GM12878 (cell line): ENCODE results near the gene MXI1. TPM values are rescaled to one million over a fixed set of nuclear protein-coding genes. Genes with fewer than 3 reads are reported as not detected.

ENCODE experiments used
- ASH2L ChIP-seq: fragments of 300-600, 200-600 bp; sonication (generic); IDR thresholded peaks from 2 replicates; pipeline ENCODE4 v1.6.1; 2017; ENCODE audit warnings: low read depth, mild to moderate bottlenecking, borderline replicate concordance
- ATF7 ChIP-seq: fragments of 450-650 bp; IDR thresholded peaks from 2 replicates; pipeline ENCODE4 v1.6.1; 2016; ENCODE audit warnings: low read depth, mild to moderate bottlenecking
- BMI1 ChIP-seq: fragments of 450-650 bp; IDR thresholded peaks from 2 replicates; pipeline ENCODE4 v1.6.1; 2016; ENCODE audit warnings: mild to moderate bottlenecking, moderate library complexity, borderline replicate concordance
- IKZF2 ChIP-seq, 2 experiments: fragments of 450-650 bp; IDR thresholded peaks; 2 replicates each; pipeline ENCODE4 v1.6.1; 2017; ENCODE audit warnings: mild to moderate bottlenecking in 2 of 2, moderate library complexity in 2 of 2
- RCOR1 ChIP-seq: conservative IDR thresholded peaks from 2 replicates; pipeline ENCODE4 v1.6.1; 2012; ENCODE audit warnings: low read depth, low read length, improper control_type of control experiment
- SIX5 ChIP-seq: IDR thresholded peaks from 2 replicates; pipeline ENCODE4 v1.6.1; 2011; ENCODE audit warnings: mild to moderate bottlenecking, low read depth, low read length, moderate library complexity; ENCODE audit not compliant: severe bottlenecking
- SMARCA5 ChIP-seq: fragments of 450-650 bp; IDR thresholded peaks from 2 replicates; pipeline ENCODE4 v1.6.1; 2017; ENCODE audit warnings: mild to moderate bottlenecking
- SMC3 ChIP-seq: IDR thresholded peaks from 2 replicates; pipeline ENCODE4 v1.6.1; 2011; ENCODE audit warnings: low read length, improper control_type of control experiment, borderline replicate concordance
- SPI1 ChIP-seq: IDR thresholded peaks from 2 replicates; pipeline ENCODE4 v1.6.1; 2011; ENCODE audit warnings: low read depth, mild to moderate bottlenecking, low read length, moderate library complexity, borderline replicate concordance; ENCODE audit not compliant: insufficient read depth
- TARDBP ChIP-seq: IDR thresholded peaks from 2 replicates; pipeline ENCODE4 v1.6.1; 2016; ENCODE audit warnings: borderline replicate concordance
- WRNIP1 ChIP-seq: IDR thresholded peaks from 2 replicates; pipeline ENCODE4 v1.6.1; 2011; ENCODE audit warnings: low read depth, low read length, improper control_type of control experiment, borderline replicate concordance
- polyA plus RNA-seq, 11 experiments: library from polyadenylated mRNA; depleted of rRNA in 4 of 11; unstranded in 6 of 11; stranded (reverse) in 5 of 11; fragments of >200 nt; fragmentation: Nextera tagmentation in 4 of 11; fragmentation: Illumina TruSeq in 1 of 11; extraction: Ambion mirVana in 4 of 11; extraction: Trizol in 1 of 11; gene quantifications; 1 replicate in 1 of 11; 2 replicates in 10 of 11; pipeline versions ENCODE4 v1.2.1 to v1.2.3, GENCODE V29; 2011 to 2016; ENCODE audit warnings: inconsistent platforms in 2 of 11, missing spikeins in 2 of 11, low read depth in 1 of 11
- total RNA-seq, 4 experiments: library from RNA; depleted of rRNA in 3 of 4; stranded (reverse); fragments of >200 nt in 3 of 4; fragmentation: Illumina TruSeq in 1 of 4; extraction: Trizol in 1 of 4; gene quantifications; 2 replicates each; pipeline versions ENCODE4 v1.2.1 to v1.2.3, GENCODE V29; 2013 to 2021
- TF ChIP-seq, protein P1 (sequence below): fragments of 450-650 bp; formaldehyde crosslinking; IDR thresholded peaks from 2 replicates; pipeline ENCODE4 v1.4.0; 2022; ENCODE audit warnings: mild to moderate bottlenecking, moderate library complexity
- TF ChIP-seq, protein P2 (sequence below): IDR thresholded peaks from 2 replicates; pipeline ENCODE4 v1.6.1; 2012; ENCODE audit warnings: mild to moderate bottlenecking, low read depth, low read length
- TF ChIP-seq, protein P3 (sequence below): IDR thresholded peaks from 2 replicates; pipeline ENCODE4 v1.6.1; 2011; ENCODE audit warnings: borderline replicate concordance, low read depth, mild to moderate bottlenecking, moderate library complexity, low read length; ENCODE audit not compliant: insufficient read depth, poor library complexity, severe bottlenecking
- TF ChIP-seq, protein P4 (sequence below): fragments of 450-650 bp; IDR thresholded peaks from 2 replicates; pipeline ENCODE4 v1.6.1; 2017; ENCODE audit warnings: low read depth, mild to moderate bottlenecking, moderate library complexity
- TF ChIP-seq, protein P5 (sequence below): fragments of 450-650 bp; IDR thresholded peaks from 2 replicates; pipeline ENCODE4 v1.6.1; 2018; ENCODE audit warnings: borderline replicate concordance, mild to moderate bottlenecking; ENCODE audit not compliant: partially characterized antibody

Gene MXI1
- total and polyA plus RNA-seq, 10 of the 15 experiments (the other 5 are each of a cell fraction or from before 2014, with no cell fraction given), result 0.23 to 8.0 (median 0.41) TPM

DNA sequence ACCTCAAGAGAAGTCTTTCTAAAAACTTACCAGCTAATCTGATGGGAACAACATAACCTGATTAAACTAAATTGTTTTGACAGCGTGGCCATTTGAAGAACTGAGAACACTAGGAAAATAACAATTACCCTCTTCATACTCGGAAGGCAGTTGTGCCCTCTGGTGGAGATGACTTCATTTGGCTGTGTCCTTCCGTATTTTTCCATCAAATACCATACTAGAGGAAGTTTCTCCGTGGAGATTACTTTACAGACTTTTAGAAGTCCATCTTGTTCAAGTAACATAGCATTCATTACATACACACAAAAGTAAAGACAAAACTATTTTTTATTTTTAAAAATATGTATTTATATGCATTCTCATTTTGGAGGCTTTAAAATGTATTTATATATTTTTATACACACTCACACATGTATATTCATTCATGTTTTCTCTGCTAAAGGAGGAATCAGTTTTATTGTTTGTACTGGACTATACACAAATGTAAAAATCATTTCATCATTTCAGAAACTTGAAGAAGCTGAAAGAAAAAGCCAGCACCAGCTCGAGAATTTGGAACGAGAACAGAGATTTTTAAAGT lies 72.1 kb downstream of the MXI1 start (continued):
- peak; percentile 28; the same call in 1 of the 2 replicates for TF ChIP-seq SPI1
- no peak for TF ChIP-seq WRNIP1
- TF ChIP-seq SMARCA5, result no peak
- TF ChIP-seq IKZF2 (IDR thresholded peaks at IDR 0.05), result 0 out of 4 replicates have a peak, but pooled peaks of 1 of the 2 experiments have one; percentile 12
- TF ChIP-seq TARDBP, result no peak
- no peak for TF ChIP-seq SIX5
- TF ChIP-seq ATF7, result no peak
- TF ChIP-seq SMC3, result peak; percentile 96
- TF ChIP-seq RCOR1, result no peak
- TF ChIP-seq, protein P1, sequence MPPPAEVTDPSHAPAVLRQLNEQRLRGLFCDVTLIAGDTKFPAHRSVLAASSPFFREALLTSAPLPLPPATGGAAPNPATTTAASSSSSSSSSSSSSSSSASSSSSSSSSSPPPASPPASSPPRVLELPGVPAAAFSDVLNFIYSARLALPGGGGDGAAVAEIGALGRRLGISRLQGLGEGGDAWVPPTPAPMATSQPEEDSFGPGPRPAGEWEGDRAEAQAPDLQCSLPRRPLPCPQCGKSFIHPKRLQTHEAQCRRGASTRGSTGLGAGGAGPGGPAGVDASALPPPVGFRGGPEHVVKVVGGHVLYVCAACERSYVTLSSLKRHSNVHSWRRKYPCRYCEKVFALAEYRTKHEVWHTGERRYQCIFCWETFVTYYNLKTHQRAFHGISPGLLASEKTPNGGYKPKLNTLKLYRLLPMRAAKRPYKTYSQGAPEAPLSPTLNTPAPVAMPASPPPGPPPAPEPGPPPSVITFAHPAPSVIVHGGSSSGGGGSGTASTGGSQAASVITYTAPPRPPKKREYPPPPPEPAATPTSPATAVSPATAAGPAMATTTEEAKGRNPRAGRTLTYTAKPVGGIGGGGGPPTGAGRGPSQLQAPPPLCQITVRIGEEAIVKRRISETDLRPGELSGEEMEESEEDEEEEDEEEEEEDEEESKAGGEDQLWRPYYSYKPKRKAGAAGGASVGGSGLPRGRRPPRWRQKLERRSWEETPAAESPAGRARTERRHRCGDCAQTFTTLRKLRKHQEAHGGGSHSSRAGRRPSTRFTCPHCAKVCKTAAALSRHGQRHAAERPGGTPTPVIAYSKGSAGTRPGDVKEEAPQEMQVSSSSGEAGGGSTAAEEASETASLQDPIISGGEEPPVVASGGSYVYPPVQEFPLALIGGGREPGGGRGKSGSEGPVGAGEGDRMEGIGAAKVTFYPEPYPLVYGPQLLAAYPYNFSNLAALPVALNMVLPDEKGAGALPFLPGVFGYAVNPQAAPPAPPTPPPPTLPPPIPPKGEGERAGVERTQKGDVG (CRISPR knock-in tag), result no peak
- TF ChIP-seq, protein P2, sequence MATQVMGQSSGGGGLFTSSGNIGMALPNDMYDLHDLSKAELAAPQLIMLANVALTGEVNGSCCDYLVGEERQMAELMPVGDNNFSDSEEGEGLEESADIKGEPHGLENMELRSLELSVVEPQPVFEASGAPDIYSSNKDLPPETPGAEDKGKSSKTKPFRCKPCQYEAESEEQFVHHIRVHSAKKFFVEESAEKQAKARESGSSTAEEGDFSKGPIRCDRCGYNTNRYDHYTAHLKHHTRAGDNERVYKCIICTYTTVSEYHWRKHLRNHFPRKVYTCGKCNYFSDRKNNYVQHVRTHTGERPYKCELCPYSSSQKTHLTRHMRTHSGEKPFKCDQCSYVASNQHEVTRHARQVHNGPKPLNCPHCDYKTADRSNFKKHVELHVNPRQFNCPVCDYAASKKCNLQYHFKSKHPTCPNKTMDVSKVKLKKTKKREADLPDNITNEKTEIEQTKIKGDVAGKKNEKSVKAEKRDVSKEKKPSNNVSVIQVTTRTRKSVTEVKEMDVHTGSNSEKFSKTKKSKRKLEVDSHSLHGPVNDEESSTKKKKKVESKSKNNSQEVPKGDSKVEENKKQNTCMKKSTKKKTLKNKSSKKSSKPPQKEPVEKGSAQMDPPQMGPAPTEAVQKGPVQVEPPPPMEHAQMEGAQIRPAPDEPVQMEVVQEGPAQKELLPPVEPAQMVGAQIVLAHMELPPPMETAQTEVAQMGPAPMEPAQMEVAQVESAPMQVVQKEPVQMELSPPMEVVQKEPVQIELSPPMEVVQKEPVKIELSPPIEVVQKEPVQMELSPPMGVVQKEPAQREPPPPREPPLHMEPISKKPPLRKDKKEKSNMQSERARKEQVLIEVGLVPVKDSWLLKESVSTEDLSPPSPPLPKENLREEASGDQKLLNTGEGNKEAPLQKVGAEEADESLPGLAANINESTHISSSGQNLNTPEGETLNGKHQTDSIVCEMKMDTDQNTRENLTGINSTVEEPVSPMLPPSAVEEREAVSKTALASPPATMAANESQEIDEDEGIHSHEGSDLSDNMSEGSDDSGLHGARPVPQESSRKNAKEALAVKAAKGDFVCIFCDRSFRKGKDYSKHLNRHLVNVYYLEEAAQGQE, result no peak
- TF ChIP-seq, protein P3, sequence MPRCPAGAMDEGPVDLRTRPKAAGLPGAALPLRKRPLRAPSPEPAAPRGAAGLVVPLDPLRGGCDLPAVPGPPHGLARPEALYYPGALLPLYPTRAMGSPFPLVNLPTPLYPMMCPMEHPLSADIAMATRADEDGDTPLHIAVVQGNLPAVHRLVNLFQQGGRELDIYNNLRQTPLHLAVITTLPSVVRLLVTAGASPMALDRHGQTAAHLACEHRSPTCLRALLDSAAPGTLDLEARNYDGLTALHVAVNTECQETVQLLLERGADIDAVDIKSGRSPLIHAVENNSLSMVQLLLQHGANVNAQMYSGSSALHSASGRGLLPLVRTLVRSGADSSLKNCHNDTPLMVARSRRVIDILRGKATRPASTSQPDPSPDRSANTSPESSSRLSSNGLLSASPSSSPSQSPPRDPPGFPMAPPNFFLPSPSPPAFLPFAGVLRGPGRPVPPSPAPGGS, result no peak
- TF ChIP-seq, protein P4, sequence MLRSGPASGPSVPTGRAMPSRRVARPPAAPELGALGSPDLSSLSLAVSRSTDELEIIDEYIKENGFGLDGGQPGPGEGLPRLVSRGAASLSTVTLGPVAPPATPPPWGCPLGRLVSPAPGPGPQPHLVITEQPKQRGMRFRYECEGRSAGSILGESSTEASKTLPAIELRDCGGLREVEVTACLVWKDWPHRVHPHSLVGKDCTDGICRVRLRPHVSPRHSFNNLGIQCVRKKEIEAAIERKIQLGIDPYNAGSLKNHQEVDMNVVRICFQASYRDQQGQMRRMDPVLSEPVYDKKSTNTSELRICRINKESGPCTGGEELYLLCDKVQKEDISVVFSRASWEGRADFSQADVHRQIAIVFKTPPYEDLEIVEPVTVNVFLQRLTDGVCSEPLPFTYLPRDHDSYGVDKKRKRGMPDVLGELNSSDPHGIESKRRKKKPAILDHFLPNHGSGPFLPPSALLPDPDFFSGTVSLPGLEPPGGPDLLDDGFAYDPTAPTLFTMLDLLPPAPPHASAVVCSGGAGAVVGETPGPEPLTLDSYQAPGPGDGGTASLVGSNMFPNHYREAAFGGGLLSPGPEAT, result no peak
- TF ChIP-seq, protein P5, sequence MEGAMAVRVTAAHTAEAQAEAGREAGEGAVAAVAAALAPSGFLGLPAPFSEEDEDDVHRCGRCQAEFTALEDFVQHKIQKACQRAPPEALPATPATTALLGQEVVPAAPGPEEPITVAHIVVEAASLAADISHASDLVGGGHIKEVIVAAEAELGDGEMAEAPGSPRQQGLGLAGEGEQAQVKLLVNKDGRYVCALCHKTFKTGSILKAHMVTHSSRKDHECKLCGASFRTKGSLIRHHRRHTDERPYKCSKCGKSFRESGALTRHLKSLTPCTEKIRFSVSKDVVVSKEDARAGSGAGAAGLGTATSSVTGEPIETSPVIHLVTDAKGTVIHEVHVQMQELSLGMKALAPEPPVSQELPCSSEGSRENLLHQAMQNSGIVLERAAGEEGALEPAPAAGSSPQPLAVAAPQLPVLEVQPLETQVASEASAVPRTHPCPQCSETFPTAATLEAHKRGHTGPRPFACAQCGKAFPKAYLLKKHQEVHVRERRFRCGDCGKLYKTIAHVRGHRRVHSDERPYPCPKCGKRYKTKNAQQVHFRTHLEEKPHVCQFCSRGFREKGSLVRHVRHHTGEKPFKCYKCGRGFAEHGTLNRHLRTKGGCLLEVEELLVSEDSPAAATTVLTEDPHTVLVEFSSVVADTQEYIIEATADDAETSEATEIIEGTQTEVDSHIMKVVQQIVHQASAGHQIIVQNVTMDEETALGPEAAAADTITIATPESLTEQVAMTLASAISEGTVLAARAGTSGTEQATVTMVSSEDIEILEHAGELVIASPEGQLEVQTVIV, result no peak
- TF ChIP-seq ASH2L, result no peak
- TF ChIP-seq BMI1, result no peak
